IMR-90 (cell line): Measurements from ENCODE around the gene SDC4. TPM values are rescaled to one million over a fixed set of nuclear protein-coding genes. Genes with fewer than 3 reads are reported as not detected.
A peak's percentile ranks its signal among the peaks of the same experiment; 100 is the strongest.

Source experiments
- ATAC-seq: fragments of 200-7000 bp; cut with Tn5 transposase; 2 replicates; pipeline ENCODE4 v1.9.1; 2020; ENCODE audit warnings: low read depth, mild to moderate bottlenecking, moderate library complexity
- BruUV-seq: library from RNA; stranded (reverse); fragments of 400-500 nt; replicated peaks from 2 replicates; lab custom pipeline; 2021; lab: Mats Ljungman, UMichigan
- CTCF ChIA-PET: fragments of 300-600 bp; formaldehyde crosslinking; extraction: SDS; loops from one replicate; lab custom pipeline; 2021; ENCODE audit warnings: antibody characterized with exemption; lab: Yijun Ruan, JAX
- POLR2A ChIA-PET: fragments of 300-600 bp; sonication (Branson Sonifier 250); formaldehyde crosslinking; loops from one replicate; lab custom pipeline; 2022; ENCODE audit warnings: antibody characterized with exemption; ENCODE audit not compliant: unreplicated experiment; lab: Charles Lee
- DNase-seq: peaks from one replicate; pipeline ENCODE4 v3.0.0; 2013
- H2AFZ ChIP-seq: replicated peaks from 2 replicates; pipeline ENCODE3; 2013; ENCODE audit warnings: low read length, mild to moderate bottlenecking; ENCODE audit not compliant: poor library complexity
- H2AK5ac ChIP-seq: 2 replicates; pipeline ENCODE4 v1.6.1; 2013; ENCODE audit warnings: low read depth, low read length, inconsistent platforms
- H2AK9ac ChIP-seq: replicated peaks from 2 replicates; pipeline ENCODE3; 2013; ENCODE audit warnings: mild to moderate bottlenecking, low read depth, low read length, moderate library complexity; ENCODE audit not compliant: poor library complexity
- H2BK120ac ChIP-seq: 2 replicates; pipeline ENCODE4 v1.6.1; 2013; ENCODE audit warnings: low read depth, low read length, inconsistent platforms
- H2BK15ac ChIP-seq: 3 replicates; pipeline ENCODE4 v1.6.1; 2013; ENCODE audit warnings: low read depth, low read length, inconsistent platforms
- H2BK20ac ChIP-seq: 2 replicates; pipeline ENCODE4 v1.6.1; 2013; ENCODE audit warnings: low read depth, mild to moderate bottlenecking, inconsistent platforms, low read length, moderate library complexity
- H2BK5ac ChIP-seq: 2 replicates; pipeline ENCODE4 v1.6.1; 2013; ENCODE audit warnings: mild to moderate bottlenecking, low read depth, low read length, inconsistent platforms; ENCODE audit not compliant: poor library complexity, severe bottlenecking
- H3K14ac ChIP-seq: replicated peaks from 2 replicates; pipeline ENCODE4 v1.6.1; 2013; ENCODE audit warnings: low read depth, low read length, inconsistent platforms
- H3K18ac ChIP-seq: 2 replicates; pipeline ENCODE4 v1.6.1; 2013; ENCODE audit warnings: low read depth, low read length, control low read depth
- H3K23ac ChIP-seq: 2 replicates; pipeline ENCODE4 v1.6.1; 2013; ENCODE audit warnings: low read depth, low read length, inconsistent platforms
- H3K27ac ChIP-seq: 2 replicates; pipeline ENCODE4 v1.5.1; 2013; ENCODE audit warnings: mild to moderate bottlenecking, control low read depth, low read length; ENCODE audit not compliant: insufficient read depth
- H3K27me3 ChIP-seq: 2 replicates; pipeline ENCODE4 v1.6.1; 2013; ENCODE audit warnings: low read length; ENCODE audit not compliant: control insufficient read depth, insufficient read depth
- H3K36me3 ChIP-seq: 2 replicates; pipeline ENCODE4 v1.6.1; 2013; ENCODE audit warnings: low read length, mixed read lengths; ENCODE audit not compliant: control insufficient read depth, insufficient read depth
- H3K4ac ChIP-seq: 2 replicates; pipeline ENCODE4 v1.6.1; 2013; ENCODE audit warnings: low read depth, low read length, inconsistent platforms
- H3K4me1 ChIP-seq: 2 replicates; pipeline ENCODE4 v1.6.1; 2013; ENCODE audit warnings: low read length, mixed read lengths; ENCODE audit not compliant: control insufficient read depth, insufficient read depth
- H3K4me2 ChIP-seq: 2 replicates; pipeline ENCODE4 v1.6.1; 2013; ENCODE audit warnings: low read depth, mild to moderate bottlenecking, control low read depth, low read length, moderate library complexity
- H3K4me3 ChIP-seq: 2 replicates; pipeline ENCODE4 v1.5.1; 2013; ENCODE audit warnings: low read depth, mild to moderate bottlenecking, control low read depth, low read length, moderate library complexity; ENCODE audit not compliant: insufficient read depth
- H3K56ac ChIP-seq: 2 replicates; pipeline ENCODE4 v1.6.1; 2013; ENCODE audit warnings: low read length, inconsistent platforms; ENCODE audit not compliant: insufficient read depth; ENCODE audit errors: extremely low read depth
- H3K79me1 ChIP-seq, 2 experiments: 2 replicates each; pipeline ENCODE4 v1.6.1; 2013; ENCODE audit warnings: low read length in 2 of 2, inconsistent platforms in 1 of 2, low read depth in 1 of 2
- H3K9ac ChIP-seq: 2 replicates; pipeline ENCODE4 v1.6.1; 2013; ENCODE audit warnings: low read depth, low read length, control low read depth
- H3K9me1 ChIP-seq: 2 replicates; pipeline ENCODE4 v1.6.1; 2013; ENCODE audit warnings: low read length, inconsistent platforms; ENCODE audit not compliant: insufficient read depth
- H3K9me3 ChIP-seq: 2 replicates; pipeline ENCODE4 v1.6.1; 2013; ENCODE audit warnings: low read length; ENCODE audit not compliant: control insufficient read depth, insufficient read depth
- H4K20me1 ChIP-seq: 2 replicates; pipeline ENCODE4 v1.6.1; 2013; ENCODE audit warnings: low read length, inconsistent platforms; ENCODE audit not compliant: insufficient read depth
- H4K5ac ChIP-seq: 2 replicates; pipeline ENCODE4 v1.6.1; 2013; ENCODE audit warnings: mild to moderate bottlenecking, low read depth, low read length, control low read depth
- H4K8ac ChIP-seq, 2 experiments: 2 replicates each; pipeline ENCODE4 v1.6.1; 2013; ENCODE audit warnings: low read depth in 2 of 2, low read length in 2 of 2, control low read depth in 1 of 2, inconsistent platforms in 1 of 2
- H4K91ac ChIP-seq: 2 replicates; pipeline ENCODE4 v1.6.1; 2013; ENCODE audit warnings: low read depth, low read length, inconsistent platforms; ENCODE audit not compliant: insufficient read depth
- BHLHE40 ChIP-seq: fragments of 150-350 bp; IDR thresholded peaks from 2 replicates; pipeline ENCODE4 v1.6.1; 2016; ENCODE audit warnings: mild to moderate bottlenecking, low read depth, low read length
- CEBPB ChIP-seq: IDR thresholded peaks from 2 replicates; pipeline ENCODE4 v1.6.1; 2012; ENCODE audit warnings: low read depth, low read length, improper control_type of control experiment
- CHD1 ChIP-seq: IDR thresholded peaks from 2 replicates; pipeline ENCODE4 v1.6.1; 2012; ENCODE audit warnings: low read depth, low read length, improper control_type of control experiment
- ELK1 ChIP-seq: fragments of 150-350 bp; IDR thresholded peaks from 2 replicates; pipeline ENCODE4 v1.6.1; 2016; ENCODE audit warnings: low read depth, mild to moderate bottlenecking, low read length, moderate library complexity, borderline replicate concordance
- FOS ChIP-seq: fragments of 150-350 bp; IDR thresholded peaks from 2 replicates; pipeline ENCODE4 v1.6.1; 2016; ENCODE audit warnings: low read depth, low read length
- MXI1 ChIP-seq: IDR thresholded peaks from 2 replicates; pipeline ENCODE4 v1.6.1; 2012; ENCODE audit warnings: low read depth, mild to moderate bottlenecking, low read length, moderate library complexity, borderline replicate concordance
- NFE2L2 ChIP-seq: fragments of 150-350 bp; IDR thresholded peaks from 2 replicates; pipeline ENCODE4 v1.6.1; 2016; ENCODE audit warnings: low read depth, mild to moderate bottlenecking, low read length
- POLR2A ChIP-seq: IDR thresholded peaks from 2 replicates; pipeline ENCODE4 v1.6.1; 2012; ENCODE audit warnings: mild to moderate bottlenecking, low read depth, low read length
- RCOR1 ChIP-seq: IDR thresholded peaks from 2 replicates; pipeline ENCODE4 v1.6.1; 2012; ENCODE audit warnings: mild to moderate bottlenecking, low read length, improper control_type of control experiment; ENCODE audit not compliant: insufficient replicate concordance
- RFX5 ChIP-seq: IDR thresholded peaks from 2 replicates; pipeline ENCODE4 v1.8.0; 2012; ENCODE audit warnings: low read depth, mild to moderate bottlenecking, low read length, moderate library complexity
- SMC3 ChIP-seq: fragments of 150-350 bp; IDR thresholded peaks from 2 replicates; pipeline ENCODE4 v1.6.1; 2016; ENCODE audit warnings: low read depth, mild to moderate bottlenecking, antibody characterized with exemption, low read length, moderate library complexity
- USF2 ChIP-seq: fragments of 150-350 bp; IDR thresholded peaks from 2 replicates; pipeline ENCODE4 v1.6.1; 2017; ENCODE audit warnings: mild to moderate bottlenecking, antibody characterized with exemption, low read length, low read depth
- WGBS, 2 experiments: methylation state at CpG; one replicate each; pipeline versions ENCODE4 v1.1.5 to v1.1.7; 2013; ENCODE audit warnings: missing lambda C conversion rate in 2 of 2; ENCODE audit not compliant: insufficient read length in 1 of 2; ENCODE audit errors: extremely low coverage in 2 of 2; 5-methylcytosine and 5-hydroxymethylcytosine counted together
- dilution Hi-C: fragments of 300-500 bp; cut with HindIII; formaldehyde crosslinking; loops from one replicate; pipeline ENCODE4 v1.14.3; 2018; ENCODE audit warnings: low sequenced_read_pairs; ENCODE audit not compliant: unreplicated experiment
- in situ Hi-C: fragments of 300-500 bp; cut with MboI; formaldehyde crosslinking; loops from 3 replicates; pipeline ENCODE4 v1.14.3; 2019; ENCODE audit warnings: low sequenced_read_pairs, inconsistent platforms, mixed read lengths
- intact Hi-C: fragments of 100-400 bp; cut with micrococcal nuclease; formaldehyde crosslinking; loops from 2 replicates; pipeline ENCODE4 v1.10.0; 2022
- polyA plus RNA-seq, 3 experiments: library from polyadenylated mRNA; depleted of rRNA; stranded (reverse); fragments of >200 nt; gene quantifications; 2 replicates each; pipeline ENCODE4 v1.2.3, GENCODE V29; 2012; ENCODE audit warnings: low replicate concordance in 1 of 3
- total RNA-seq: library from RNA; depleted of rRNA; stranded (reverse); fragments of >200 nt; gene quantifications from 2 replicates; pipeline ENCODE4 v1.2.3, GENCODE V29; 2012

Gene SDC4
- total and polyA plus RNA-seq, 2 of the 4 experiments (the other 2 are of a cell fraction), result 203 to 265 TPM

- no peak overlapping the region for H3K23ac ChIP-seq
- dilution Hi-C loops, result no loop called here
- H4K91ac ChIP-seq, result no peak overlapping the region
- H3K27me3 ChIP-seq, result peaks cover 26% of the 10 kb centered on the region
- in situ Hi-C loops, result loop anchor here (10.0 to 25.0 kb wide), 2 partner anchors 171 to 268 kb away; partner anchors contain the start of genes KCNS1, WFDC12 and WFDC5
- H3K56ac ChIP-seq, result no peak overlapping the region
- BruUV-seq, result no TSS peak
- H3K27ac ChIP-seq, result no peak overlapping the region
- no peaks in the 10 kb centered on the region for H3K36me3 ChIP-seq
- H2BK15ac ChIP-seq, result no peak overlapping the region
- no peaks in the 10 kb centered on the region for H3K79me1 ChIP-seq
- H3K9me1 ChIP-seq, result no peaks in the 10 kb centered on the region
- CTCF ChIA-PET, result no interaction called here
- H2AK9ac ChIP-seq, result no peak overlapping the region
- H4K20me1 ChIP-seq, result no peaks in the 10 kb centered on the region
- no peak overlapping the region for H3K4me3 ChIP-seq
- no peak overlapping the region for H2AFZ ChIP-seq
- H2BK20ac ChIP-seq, result no peak overlapping the region
- no peaks in the 10 kb centered on the region for H3K4me1 ChIP-seq
- H3K4me2 ChIP-seq, result no peak overlapping the region
- H2BK5ac ChIP-seq, result peak overlapping the region; percentile 69
- no peak overlapping the region for H3K9ac ChIP-seq
- TF ChIP-seq CHD1, result no peak
- TF ChIP-seq POLR2A, result no peak
- TF ChIP-seq SMC3, result no peak
- TF ChIP-seq NFE2L2, result no peak
- no peak for TF ChIP-seq BHLHE40
- no peak for TF ChIP-seq RCOR1
- TF ChIP-seq USF2, result no peak
- TF ChIP-seq RFX5, result no peak
- TF ChIP-seq FOS, result no peak
- no peak for TF ChIP-seq ELK1
- no peak for TF ChIP-seq MXI1
- TF ChIP-seq CEBPB, result no peak
- no peak overlapping the region for H4K8ac ChIP-seq
- H3K4ac ChIP-seq, result no peak overlapping the region
- ATAC-seq (no peak), DNase-seq (no peak)
- H2AK5ac ChIP-seq, result no peak overlapping the region
- POLR2A ChIA-PET, result no interaction called here
- intact Hi-C loops, result no loop called here
- H4K5ac ChIP-seq, result no peak overlapping the region
- H3K9me3 ChIP-seq, result no peaks in the 10 kb centered on the region
- 56% methylated on average over 2 of the region's 7 CpGs; no CpG with 5 or more reads in 1 of the 2 experiments for WGBS, 2 experiments
- H3K18ac ChIP-seq, result no peak overlapping the region
- H3K14ac ChIP-seq, result no peak overlapping the region
- no peak overlapping the region for H2BK120ac ChIP-seq
Measured at GRCh38 chr20:45282700-45283550, 65.3 kb downstream of the SDC4 start.
